CD4-positive, alpha-beta T cell treated with Interleukin-10 for 1 hour (primary cell): ENCODE data around the gene DOCK9.

Source experiments
- DNase-seq: peaks from one replicate; pipeline ENCODE4 v3.0.0-alpha.2; 2020

Gene DOCK9

GRCh38 chr13:98792321-98792720 lies 185.5 kb downstream of the DOCK9 start:
- DNase-seq = no peak

GRCh38 chr13:98791611-98792010 lies 186.3 kb downstream of the DOCK9 start:
- DNase-seq = no peak

- no peak for DNase-seq
These were observed 189.9 kb downstream of the DOCK9 start for GRCh38 chr13:98787996-98788395.

GRCh38 chr13:98787173-98787572 lies 190.7 kb downstream of the DOCK9 start:
- DNase-seq = no peak

- DNase-seq = no peak
These were observed 191.8 kb downstream of the DOCK9 start for GRCh38 chr13:98786023-98786422.

- no peak for DNase-seq
These were observed 192.5 kb downstream of the DOCK9 start for GRCh38 chr13:98785405-98785804.

- DNase-seq = no peak
These were observed 193.2 kb downstream of the DOCK9 start for GRCh38 chr13:98784666-98785065.

GRCh38 chr13:98783856-98784478 lies 193.9 kb downstream of the DOCK9 start:
- no peak for DNase-seq

- no peak for DNase-seq
These were observed 195.2 kb downstream of the DOCK9 start for GRCh38 chr13:98782654-98783053.

- no peak for DNase-seq
These were observed 196.0 kb downstream of the DOCK9 start for GRCh38 chr13:98781905-98782304.

GRCh38 chr13:98781470-98781869 lies 196.4 kb downstream of the DOCK9 start:
- no peak for DNase-seq

- DNase-seq = no peak
These were observed 196.8 kb downstream of the DOCK9 start for GRCh38 chr13:98781045-98781444.

GRCh38 chr13:98780451-98780850 lies 197.4 kb downstream of the DOCK9 start:
- DNase-seq = no peak

GRCh38 chr13:98779695-98780094 lies 198.2 kb downstream of the DOCK9 start:
- DNase-seq = no peak

- DNase-seq = no peak
These were observed 199.1 kb downstream of the DOCK9 start for GRCh38 chr13:98778749-98779148.

- DNase-seq = no peak
These were observed 201.2 kb downstream of the DOCK9 start for GRCh38 chr13:98776644-98777043.

GRCh38 chr13:98775844-98776598 lies 201.8 kb downstream of the DOCK9 start:
- DNase-seq = no peak

- DNase-seq = no peak
These were observed 202.5 kb downstream of the DOCK9 start for GRCh38 chr13:98775386-98775785.

GRCh38 chr13:98774776-98775175 lies 203.1 kb downstream of the DOCK9 start:
- DNase-seq = no peak

- no peak for DNase-seq
These were observed 203.9 kb downstream of the DOCK9 start for GRCh38 chr13:98773921-98774320.

- no peak for DNase-seq
These were observed 204.9 kb downstream of the DOCK9 start for GRCh38 chr13:98772794-98773452.

GRCh38 chr13:98771838-98772611 lies 205.8 kb downstream of the DOCK9 start:
- no peak for DNase-seq

GRCh38 chr13:98769736-98770135 lies 208.1 kb downstream of the DOCK9 start:
- no peak for DNase-seq
